ENCODE data around the gene SLC30A7.
"Not testable (repeated sequence)": the region's sequence is repeated elsewhere in the genome, so short reads cannot be mapped to it uniquely, and the experiment has no call there.

SLC30A7 gene

DNA sequence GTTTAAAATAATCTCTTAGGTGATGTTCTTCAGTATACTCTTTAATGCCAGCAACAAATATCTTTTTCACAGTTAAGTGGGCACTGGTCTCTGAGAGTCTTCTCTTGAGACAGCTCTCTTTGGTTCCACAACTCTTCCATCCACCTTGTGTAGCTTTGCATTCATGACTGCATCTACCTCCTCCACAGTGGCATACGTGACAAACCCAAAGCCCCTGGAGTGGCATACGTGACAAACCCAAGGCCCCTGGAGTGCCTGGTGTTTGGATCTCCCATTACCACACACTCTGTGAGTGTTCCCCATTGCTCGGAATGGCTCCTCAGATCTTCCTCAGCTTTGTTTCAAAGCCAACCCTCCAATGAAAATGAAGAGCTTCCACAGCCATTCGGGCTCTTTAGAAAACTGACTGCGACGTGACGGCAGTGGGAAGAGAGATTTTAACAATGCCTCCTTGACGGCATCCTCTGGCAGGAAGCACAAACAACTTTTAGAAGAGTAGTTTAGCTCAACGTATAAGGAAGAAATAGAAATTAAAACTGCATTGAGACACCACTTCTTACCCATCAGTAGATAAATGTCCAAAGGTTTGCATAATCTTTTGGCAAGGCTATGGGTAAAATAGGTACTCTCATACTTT, 45.8 kb downstream of the SLC30A7 start:
- Mint-ChIP-seq H3K4me1 (peaks cover 40% of the 10 kb centered on the region), H3K9me3 (no peaks in the 10 kb centered on the region), H3K36me3 (peaks cover 88% of the 10 kb centered on the region), H3K4me3 (peak overlapping the region; percentile 2), H3K27ac (peak overlapping the region; percentile 93)
- ATAC-seq, result peak; percentile 21
- no peak for DNase-seq (ENCODE audit: low spot score in 2 of 2)

DNA sequence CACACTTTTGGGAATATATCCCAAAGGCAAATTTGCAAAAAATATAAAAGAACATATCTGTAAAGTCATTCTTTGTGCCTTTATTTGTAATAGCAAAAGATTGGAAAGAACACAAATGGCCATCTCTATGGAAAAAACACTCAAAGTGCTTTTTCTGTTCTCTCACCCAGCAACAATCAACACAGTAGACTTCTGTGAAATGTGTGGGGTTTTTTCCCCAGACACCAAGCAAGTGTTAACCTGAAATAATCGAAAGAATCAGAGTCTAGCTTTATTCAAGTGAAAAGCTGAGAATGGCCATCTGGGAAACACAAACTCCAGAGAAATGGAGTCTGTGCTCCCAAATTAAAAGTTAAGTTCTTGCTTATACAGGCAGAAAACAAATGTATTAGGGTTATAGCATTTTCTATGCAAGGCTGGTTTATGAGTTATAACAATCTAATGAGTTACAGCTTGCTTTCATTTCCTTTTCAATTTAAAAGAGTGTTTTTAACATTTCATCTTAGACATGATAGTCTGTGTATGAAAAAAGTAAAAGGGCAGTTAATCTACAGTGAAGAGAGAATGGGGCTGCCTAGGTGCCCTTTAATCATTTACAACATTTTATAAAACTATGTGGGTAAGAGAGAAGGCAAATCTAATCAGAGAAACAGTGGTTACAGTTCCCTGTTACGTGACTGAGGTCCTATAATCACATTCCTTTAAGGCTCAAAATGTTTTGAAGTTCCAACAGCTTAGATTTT, 46.6 kb downstream of the SLC30A7 start:
- peaks cover 86% of the 10 kb centered on the region for H3K36me3 Mint-ChIP-seq
- ATAC-seq (no peak), DNase-seq (ENCODE audit: low spot score in 2 of 2) (no peak)
- peak overlapping the region; percentile 54 for H3K27ac Mint-ChIP-seq
- H3K4me3 Mint-ChIP-seq, result peak overlapping the region; percentile 2
- peaks cover 47% of the 10 kb centered on the region for H3K4me1 Mint-ChIP-seq
- H3K9me3 Mint-ChIP-seq, result peaks cover 5% of the 10 kb centered on the region

DNA sequence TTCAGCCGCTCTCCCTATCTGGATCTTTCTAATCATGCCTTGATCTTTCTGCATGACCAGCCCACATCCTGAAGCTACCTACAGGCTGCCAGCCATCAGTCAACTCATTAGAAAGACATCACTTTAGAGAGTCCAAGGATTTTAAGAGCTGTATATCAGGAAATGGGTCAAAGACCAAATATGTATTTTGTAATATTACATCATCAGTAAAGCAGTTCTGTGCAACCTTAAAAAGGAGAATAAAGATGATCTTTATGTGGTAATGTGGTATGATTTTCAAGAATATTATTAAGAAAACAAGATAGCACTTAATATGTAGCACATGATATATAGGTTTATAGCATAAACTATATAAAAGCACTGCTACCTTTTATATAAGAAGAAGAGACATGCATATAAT, 47.6 kb downstream of the SLC30A7 start:
- H3K9me3 Mint-ChIP-seq, result peaks cover 11% of the 10 kb centered on the region
- DNase-seq (ENCODE audit: low spot score in 2 of 2) (no peak), ATAC-seq (no peak)
- no peak overlapping the region for H3K4me3 Mint-ChIP-seq
- peaks cover 57% of the 10 kb centered on the region for H3K4me1 Mint-ChIP-seq
- H3K27ac Mint-ChIP-seq, result peak overlapping the region; percentile 54
- peaks cover 83% of the 10 kb centered on the region for H3K36me3 Mint-ChIP-seq

DNA sequence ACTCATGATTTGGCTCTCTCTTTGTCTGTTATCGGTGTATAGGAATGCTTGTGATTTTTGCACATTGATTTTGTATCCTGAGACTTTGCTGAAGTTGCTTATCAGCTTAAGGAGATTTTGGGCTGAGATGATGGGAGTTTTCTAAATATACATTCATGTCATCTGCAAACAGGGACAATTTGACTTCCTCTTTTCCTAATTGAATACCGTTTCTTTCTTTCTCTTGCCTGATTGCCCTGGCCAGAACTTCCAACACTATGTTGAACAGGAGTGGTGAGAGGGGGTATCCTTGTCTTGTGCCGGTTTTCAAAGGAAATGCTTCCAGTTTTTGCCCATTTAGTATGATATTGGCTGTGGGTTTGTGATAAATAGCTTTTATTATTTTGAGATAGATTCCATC, 50.2 kb downstream of the SLC30A7 start:
- Mint-ChIP-seq H3K4me1 (peaks cover 66% of the 10 kb centered on the region), H3K9me3 (peaks cover 18% of the 10 kb centered on the region), H3K36me3 (peaks cover 81% of the 10 kb centered on the region)
- not testable (repeated sequence) for ATAC-seq; DNase-seq (ENCODE audit: low spot score in 2 of 2); H3K4me3 Mint-ChIP-seq; H3K27ac Mint-ChIP-seq

DNA sequence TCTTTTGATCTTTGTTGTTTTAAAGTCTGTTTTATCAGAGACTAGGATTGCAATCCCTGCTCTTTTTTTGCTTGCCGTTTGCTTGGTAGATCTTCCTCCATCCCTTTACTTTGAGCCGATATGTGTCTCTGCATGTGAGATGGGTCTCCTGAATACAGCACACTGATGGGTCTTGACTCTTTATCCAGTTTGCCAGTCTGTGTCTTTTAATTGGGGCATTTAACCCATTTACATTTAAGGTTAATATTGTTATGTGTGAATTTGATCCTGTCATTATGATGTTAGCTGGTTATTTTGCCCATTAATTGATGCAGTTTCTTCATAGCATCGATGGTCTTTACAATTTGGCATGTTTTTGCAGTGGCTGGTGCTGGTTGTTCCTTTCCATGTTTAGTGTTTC, 51.9 kb downstream of the SLC30A7 start:
- peaks cover 79% of the 10 kb centered on the region for H3K36me3 Mint-ChIP-seq
- H3K4me1 Mint-ChIP-seq, result peaks cover 50% of the 10 kb centered on the region
- ATAC-seq; H3K4me3 Mint-ChIP-seq; DNase-seq (ENCODE audit: low spot score in 2 of 2); H3K27ac Mint-ChIP-seq: not testable (repeated sequence)
- peaks cover 25% of the 10 kb centered on the region for H3K9me3 Mint-ChIP-seq

DNA sequence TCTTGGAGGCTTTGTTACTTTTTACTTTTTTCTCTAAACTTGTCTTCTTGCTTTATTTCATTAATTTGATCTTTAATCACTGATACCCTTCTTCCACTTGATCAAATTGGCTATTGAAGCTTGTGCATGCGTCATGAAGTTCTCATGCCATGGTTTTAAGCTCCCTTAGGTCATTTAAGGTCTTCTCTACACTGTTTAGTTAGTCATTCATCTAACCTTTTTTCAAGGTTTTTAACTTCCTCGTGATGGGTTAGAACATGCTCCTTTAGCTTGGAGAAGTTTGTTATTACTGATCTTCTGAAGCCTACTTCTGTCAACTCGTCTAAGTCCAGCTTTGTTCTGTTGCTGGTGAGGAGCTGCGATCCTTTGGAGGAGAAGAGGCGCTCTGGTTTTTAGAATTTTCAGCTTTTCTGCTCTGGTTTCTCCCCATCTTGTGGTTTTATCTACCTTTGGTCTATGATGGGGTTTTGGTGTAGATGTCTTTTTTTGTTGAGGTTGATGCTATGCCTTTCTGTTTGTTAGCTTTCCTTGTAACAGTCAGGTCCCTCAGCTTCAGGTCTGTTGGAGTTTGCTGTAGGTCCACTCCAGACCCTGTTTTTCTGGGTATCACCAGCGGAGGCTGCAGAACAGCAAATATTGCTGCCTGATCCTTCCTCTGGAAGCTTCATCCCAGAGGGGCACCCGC, 53.0 kb downstream of the SLC30A7 start:
- H3K36me3 Mint-ChIP-seq, result peaks cover 73% of the 10 kb centered on the region
- not testable (repeated sequence) for DNase-seq (ENCODE audit: low spot score in 2 of 2); ATAC-seq
- H3K9me3 Mint-ChIP-seq, result peaks cover 32% of the 10 kb centered on the region
- H3K4me3 Mint-ChIP-seq, result peak overlapping the region; percentile 33
- H3K4me1 Mint-ChIP-seq, result peaks cover 54% of the 10 kb centered on the region
- H3K27ac Mint-ChIP-seq, result peak overlapping the region; percentile 61

DNA sequence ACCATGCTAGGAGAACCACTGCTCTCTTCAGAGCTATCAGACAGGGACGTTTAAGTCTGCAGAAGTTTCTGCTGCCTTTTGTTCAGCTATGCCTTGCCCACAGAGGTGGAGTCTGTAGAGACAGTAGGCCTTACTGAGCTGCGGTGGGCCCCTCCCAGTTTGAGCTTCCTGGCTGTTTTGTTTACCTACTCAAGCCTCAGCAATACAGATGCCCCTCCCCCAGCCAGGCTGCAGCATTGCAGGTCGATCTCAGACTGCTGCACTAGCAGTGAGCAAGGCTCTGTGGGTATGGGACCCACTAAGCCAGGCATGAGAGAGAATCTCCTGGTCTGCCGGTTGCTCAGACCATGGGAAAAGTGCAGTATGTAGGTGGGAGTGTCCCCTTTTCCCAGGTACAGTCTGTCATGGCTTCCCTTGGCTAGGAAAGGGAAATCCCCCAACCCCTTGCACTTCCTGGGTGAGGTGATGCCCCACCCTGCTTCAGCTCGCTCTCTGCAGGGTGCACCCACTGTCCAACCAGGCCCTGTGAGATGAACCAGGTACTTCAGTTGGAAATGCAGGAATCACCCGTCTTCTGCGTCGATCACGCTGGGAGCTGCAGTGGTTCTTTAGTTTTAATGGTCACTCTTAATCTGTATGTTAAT, 53.7 kb downstream of the SLC30A7 start:
- peak; percentile 62 for ATAC-seq
- Mint-ChIP-seq H3K4me3 (peak overlapping the region; percentile 33), H3K9me3 (peaks cover 32% of the 10 kb centered on the region), H3K4me1 (peaks cover 54% of the 10 kb centered on the region), H3K36me3 (peaks cover 73% of the 10 kb centered on the region), H3K27ac (peak overlapping the region; percentile 61)
- peak in 1 of 2 donors; percentile 64 for DNase-seq (ENCODE audit: low spot score in 2 of 2)

DNA sequence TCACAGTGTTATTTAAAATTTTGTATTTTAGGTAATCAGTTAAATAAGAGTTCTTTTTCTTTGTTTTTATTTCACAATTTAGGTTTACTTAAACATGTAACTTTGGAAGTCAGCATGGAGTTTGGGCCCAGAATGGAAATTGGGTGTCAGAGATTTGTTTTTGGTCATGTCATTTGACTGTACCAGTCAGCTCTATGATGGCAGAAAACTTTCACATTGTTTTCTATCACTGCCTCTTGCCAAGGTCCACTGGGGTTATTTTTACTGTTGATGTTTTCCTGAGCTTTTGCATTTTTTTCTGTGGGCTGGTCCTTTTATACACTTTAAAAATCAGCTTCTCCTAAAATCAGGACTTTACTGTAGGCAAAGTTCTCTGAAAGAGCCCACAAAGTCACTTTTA, 54.4 kb downstream of the SLC30A7 start:
- no peak for ATAC-seq
- peaks cover 55% of the 10 kb centered on the region for H3K4me1 Mint-ChIP-seq
- H3K27ac Mint-ChIP-seq, result no peak overlapping the region
- DNase-seq (ENCODE audit: low spot score in 2 of 2), result no peak
- H3K36me3 Mint-ChIP-seq, result peaks cover 66% of the 10 kb centered on the region
- no peak overlapping the region for H3K4me3 Mint-ChIP-seq
- peaks cover 32% of the 10 kb centered on the region for H3K9me3 Mint-ChIP-seq

DNA sequence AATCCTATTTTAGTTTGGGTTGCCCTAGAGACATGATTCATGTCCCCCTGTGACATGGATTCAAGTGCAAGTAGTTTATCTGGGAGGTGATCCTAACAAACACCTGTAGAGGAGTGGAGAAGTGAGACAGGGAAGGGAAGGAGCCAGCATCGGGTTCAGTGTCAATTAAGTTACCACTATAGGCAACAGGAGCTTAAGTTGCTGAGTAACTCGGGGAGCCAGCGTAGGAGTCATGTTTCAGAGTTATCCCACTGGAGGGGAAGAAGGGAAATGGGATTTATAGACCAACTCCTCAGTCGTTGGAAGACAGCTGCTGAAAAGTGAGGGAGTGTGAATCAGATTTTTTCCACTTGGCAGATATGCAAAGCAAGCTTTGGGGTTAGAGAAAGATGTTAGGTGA, 54.9 kb downstream of the SLC30A7 start:
- Mint-ChIP-seq H3K9me3 (peaks cover 32% of the 10 kb centered on the region), H3K27ac (no peak overlapping the region), H3K4me3 (no peak overlapping the region), H3K4me1 (peaks cover 58% of the 10 kb centered on the region), H3K36me3 (peaks cover 61% of the 10 kb centered on the region)
- ATAC-seq (no peak), DNase-seq (ENCODE audit: low spot score in 2 of 2) (no peak)

DNA sequence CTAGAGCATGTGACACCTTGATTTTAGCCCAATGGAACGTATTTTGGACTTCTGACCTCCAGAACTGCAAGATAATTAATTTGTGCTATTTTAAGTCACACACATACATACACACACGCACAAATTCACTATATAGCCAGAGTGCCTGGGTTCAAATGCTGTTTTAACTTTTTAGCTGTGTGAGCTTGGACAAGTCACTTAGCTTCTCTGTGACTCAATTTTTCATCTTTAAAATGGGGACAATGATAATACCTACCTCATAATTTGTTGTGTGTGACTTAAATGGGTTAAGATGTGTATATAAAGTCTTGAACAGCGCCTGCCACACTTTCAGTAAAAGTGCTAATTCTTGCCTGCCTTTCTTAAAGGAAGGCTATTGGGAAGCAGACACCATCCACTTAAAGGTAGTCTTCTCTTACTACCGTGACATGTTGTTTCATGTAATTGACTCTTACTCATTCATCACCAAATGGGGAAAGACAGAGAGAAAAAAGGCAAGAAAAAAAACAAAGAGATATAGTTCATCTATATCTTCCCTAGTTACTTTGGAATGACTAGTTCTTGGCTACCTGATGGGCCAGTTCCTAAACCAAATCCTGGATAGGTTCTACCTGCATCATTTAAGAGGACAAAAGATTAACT, 56.3 kb downstream of the SLC30A7 start:
- peaks cover 27% of the 10 kb centered on the region for H3K9me3 Mint-ChIP-seq
- peaks cover 49% of the 10 kb centered on the region for H3K4me1 Mint-ChIP-seq
- DNase-seq (ENCODE audit: low spot score in 2 of 2) (no peak), ATAC-seq (no peak)
- no peak overlapping the region for H3K4me3 Mint-ChIP-seq
- H3K27ac Mint-ChIP-seq, result peak overlapping the region; percentile 48
- H3K36me3 Mint-ChIP-seq, result peaks cover 55% of the 10 kb centered on the region

DNA sequence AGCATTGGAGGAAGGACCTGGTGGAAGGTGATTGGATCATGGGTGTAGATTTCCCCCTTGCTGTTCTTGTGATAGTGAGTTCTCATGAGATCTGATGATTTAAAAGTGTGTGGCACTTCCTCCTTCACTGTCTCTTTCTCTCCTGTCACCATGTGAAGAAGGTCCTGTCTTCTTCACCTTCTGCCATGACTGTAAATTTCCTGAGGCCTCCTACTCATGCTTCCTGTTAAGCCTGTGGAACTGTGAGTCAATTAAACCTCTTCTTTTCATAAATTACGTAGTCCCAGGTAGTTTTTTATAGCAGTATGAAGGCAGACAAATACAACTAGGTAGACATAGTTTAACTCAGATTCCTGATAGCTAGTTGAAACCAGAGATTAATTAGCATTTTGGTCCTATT, 57.1 kb downstream of the SLC30A7 start:
- ATAC-seq, result peak; percentile 75
- not testable (repeated sequence) for DNase-seq (ENCODE audit: low spot score in 2 of 2); H3K4me3 Mint-ChIP-seq; H3K27ac Mint-ChIP-seq
- Mint-ChIP-seq H3K36me3 (peaks cover 50% of the 10 kb centered on the region), H3K9me3 (peaks cover 24% of the 10 kb centered on the region), H3K4me1 (peaks cover 42% of the 10 kb centered on the region)

DNA sequence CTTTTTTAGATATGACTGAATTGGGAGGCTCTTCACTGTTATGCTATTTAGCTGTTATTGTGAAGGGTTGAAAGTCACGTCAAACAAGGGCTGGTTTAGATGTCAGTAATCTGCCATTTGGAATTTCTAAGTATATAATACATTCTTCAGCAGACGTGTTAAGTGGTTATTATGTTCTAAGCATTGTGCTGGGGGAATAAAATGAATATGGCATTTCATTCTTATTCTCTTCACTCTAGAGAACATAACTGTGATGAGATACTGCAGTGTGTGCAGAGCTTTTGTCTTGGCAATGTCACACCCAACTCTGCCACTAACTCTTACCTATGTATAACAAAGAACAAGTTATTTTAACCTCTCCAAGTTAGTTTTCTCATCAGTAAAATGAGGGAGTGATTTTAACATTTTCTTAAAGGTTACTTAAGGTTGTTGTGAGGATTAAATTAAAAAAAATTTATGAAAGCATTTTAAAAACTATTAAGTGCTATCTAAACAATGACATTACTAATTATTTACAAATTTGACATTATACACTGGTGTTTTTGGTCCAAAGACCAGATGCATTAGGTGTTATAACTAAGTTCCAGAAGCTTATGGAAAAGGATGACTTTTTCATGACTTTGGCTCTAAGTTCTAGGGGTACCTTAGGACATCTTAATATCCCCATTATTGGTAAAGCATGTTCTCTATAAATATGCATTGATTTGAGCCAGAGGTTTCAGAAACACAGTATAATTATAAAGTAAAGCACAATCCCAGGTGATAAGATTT, 58.3 kb downstream of the SLC30A7 start:
- DNase-seq (ENCODE audit: low spot score in 2 of 2), result no peak
- Mint-ChIP-seq H3K27ac (no peak overlapping the region), H3K9me3 (peaks cover 18% of the 10 kb centered on the region), H3K4me1 (peaks cover 30% of the 10 kb centered on the region), H3K36me3 (peaks cover 38% of the 10 kb centered on the region), H3K4me3 (no peak overlapping the region)
- no peak for ATAC-seq

DNA sequence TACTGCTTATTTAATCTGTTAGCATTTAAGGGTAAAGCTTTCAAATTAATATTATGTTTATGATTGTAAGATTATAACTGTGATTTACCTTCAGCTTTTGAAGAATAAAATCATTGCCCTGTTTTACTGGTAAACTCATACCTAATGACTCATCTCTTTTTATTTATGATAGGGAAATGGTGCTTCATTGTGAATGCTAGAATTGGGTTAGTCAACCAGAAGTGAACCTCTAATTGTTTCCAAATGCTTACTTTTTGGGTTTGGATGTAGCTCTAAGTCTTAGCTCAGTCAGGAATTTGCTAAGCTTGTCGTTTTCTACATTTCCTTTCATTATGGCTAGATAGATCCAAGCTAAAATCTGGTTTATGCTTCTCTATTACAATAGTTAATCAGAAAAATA, 59.4 kb downstream of the SLC30A7 start:
- Mint-ChIP-seq H3K36me3 (peaks cover 34% of the 10 kb centered on the region), H3K9me3 (peaks cover 18% of the 10 kb centered on the region), H3K4me3 (no peak overlapping the region), H3K4me1 (peaks cover 33% of the 10 kb centered on the region), H3K27ac (no peak overlapping the region)
- ATAC-seq, result peak; percentile 61
- DNase-seq (ENCODE audit: low spot score in 2 of 2), result no peak

DNA sequence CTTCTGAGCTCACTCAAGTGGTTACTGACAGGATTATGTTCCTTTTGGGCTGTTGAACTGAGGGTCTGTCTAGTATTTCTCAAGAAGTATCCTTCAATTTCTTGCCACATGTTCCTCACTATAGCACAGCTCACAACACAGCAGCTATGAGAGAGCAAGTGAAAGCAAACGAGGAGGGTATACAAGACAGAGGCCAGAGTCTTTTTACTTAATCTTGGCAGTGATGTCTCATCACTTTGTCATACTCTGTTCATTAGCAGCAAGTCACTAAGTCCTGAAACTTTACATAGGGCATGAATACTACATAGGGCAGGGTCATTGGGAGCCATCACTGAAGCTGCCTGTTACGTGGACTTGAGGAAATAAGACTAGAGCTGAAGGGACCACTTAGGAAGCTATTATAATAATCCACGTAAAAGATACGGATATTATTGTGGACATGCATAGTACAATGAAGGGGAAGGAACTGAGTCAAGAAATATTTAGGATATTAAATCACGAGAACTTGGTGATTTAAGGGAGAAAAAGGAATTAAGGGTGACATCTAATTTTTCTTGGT, 63.7 kb downstream of the SLC30A7 start:
- Mint-ChIP-seq H3K27ac (no peak overlapping the region), H3K4me1 (peaks cover 32% of the 10 kb centered on the region)
- DNase-seq (ENCODE audit: low spot score in 2 of 2), result no peak

More for the DNA sequence above, 63.7 kb downstream of the SLC30A7 start:
- H3K9me3 Mint-ChIP-seq, result no peaks in the 10 kb centered on the region
- H3K36me3 Mint-ChIP-seq, result peaks cover 43% of the 10 kb centered on the region
- ATAC-seq, result no peak
- H3K4me3 Mint-ChIP-seq, result no peak overlapping the region

All from stimulated activated effector memory CD8-positive, alpha-beta T cell treated with anti-CD3 and anti-CD28 coated beads, Interleukin-12 subunit alpha, Interleukin-12 subunit beta, amount 100 ng/mL, for 72 hours (primary cell).